ENCODE results near the gene KCTD11.
"Not testable (repeated sequence)": the region's sequence is repeated elsewhere in the genome, so short reads cannot be mapped to it uniquely, and the experiment has no call there.

KCTD11 gene

GRCh38 chr17:7346761-7347614 lies 5.0 kb upstream of the KCTD11 start:
- DNase-seq (ENCODE audit: low read depth) = no peak

GRCh38 chr17:7347630-7348477 lies 4.1 kb upstream of the KCTD11 start:
- no peak for DNase-seq (ENCODE audit: low read depth)

GRCh38 chr17:7348478-7349242 lies 3.3 kb upstream of the KCTD11 start:
- no peak for DNase-seq (ENCODE audit: low read depth)

- no peak for DNase-seq (ENCODE audit: low read depth)
Measured at GRCh38 chr17:7352503-7352889, 534 bp downstream of the KCTD11 start.

- no peak for DNase-seq (ENCODE audit: low read depth)
Measured at GRCh38 chr17:7352910-7353635, 1.1 kb downstream of the KCTD11 start.

GRCh38 chr17:7354262-7354843 lies 2.4 kb downstream of the KCTD11 start:
- DNase-seq (ENCODE audit: low read depth) = no peak

GRCh38 chr17:7355053-7355452 lies 3.1 kb downstream of the KCTD11 start, which contains the start of gene TMEM95:
TMEM95 (plus strand) TSS chr17:7355156; CDS start chr17:7355205, 49 bp downstream.
- no peak for DNase-seq (ENCODE audit: low read depth)

- DNase-seq (ENCODE audit: low read depth) = no peak
Measured at GRCh38 chr17:7355573-7355972, 3.6 kb downstream of the KCTD11 start.

- no peak for DNase-seq (ENCODE audit: low read depth)
Measured at GRCh38 chr17:7356072-7356549, 4.1 kb downstream of the KCTD11 start.

- DNase-seq (ENCODE audit: low read depth) = no peak
Measured at GRCh38 chr17:7356756-7357155, 4.8 kb downstream of the KCTD11 start.

- DNase-seq (ENCODE audit: low read depth) = no peak
Measured at GRCh38 chr17:7357381-7357780, 5.4 kb downstream of the KCTD11 start.

- no peak for DNase-seq (ENCODE audit: low read depth)
Measured at GRCh38 chr17:7361906-7362305, 9.9 kb downstream of the KCTD11 start.

- DNase-seq (ENCODE audit: low read depth) = no peak
Measured at GRCh38 chr17:7363311-7363710, 11.3 kb downstream of the KCTD11 start.

- not testable (repeated sequence) for DNase-seq (ENCODE audit: low read depth)
Measured at GRCh38 chr17:7365963-7366362, 14.0 kb downstream of the KCTD11 start.

GRCh38 chr17:7367083-7367482 lies 15.1 kb downstream of the KCTD11 start:
- DNase-seq (ENCODE audit: low read depth) = no peak

- DNase-seq (ENCODE audit: low read depth) = no peak
Measured at GRCh38 chr17:7367918-7368598, 16.1 kb downstream of the KCTD11 start.

GRCh38 chr17:7368599-7368994 lies 16.6 kb downstream of the KCTD11 start:
- not testable (repeated sequence) for DNase-seq (ENCODE audit: low read depth)

GRCh38 chr17:7369825-7370224 lies 17.9 kb downstream of the KCTD11 start:
- no peak for DNase-seq (ENCODE audit: low read depth)

GRCh38 chr17:7370853-7371252 lies 18.9 kb downstream of the KCTD11 start:
- DNase-seq (ENCODE audit: low read depth) = no peak

GRCh38 chr17:7374353-7374752 lies 22.4 kb downstream of the KCTD11 start:
- no peak for DNase-seq (ENCODE audit: low read depth)

Measured in GM04503 (cell line).